Mesenchymal stem cell (in vitro differentiated cells and primary cell): ENCODE measurements around the gene CLNK. TPM values are rescaled to one million over a fixed set of nuclear protein-coding genes. Genes with fewer than 3 reads are reported as not detected.
A peak's percentile ranks its signal among the peaks of the same experiment; 100 is the strongest.

Experiments used
- DNase-seq: peaks from one replicate; pipeline ENCODE4 v3.0.0-alpha.2; 2013
- H2AFZ ChIP-seq: one replicate; pipeline ENCODE4 v1.6.1; 2013; ENCODE audit warnings: low read depth, mild to moderate bottlenecking, control low read depth, inconsistent platforms, low read length, moderate library complexity
- H2AK5ac ChIP-seq: 2 replicates; pipeline ENCODE4 v1.6.1; 2013; ENCODE audit warnings: low read length, moderate library complexity, mild to moderate bottlenecking, inconsistent platforms; ENCODE audit not compliant: severe bottlenecking
- H2BK120ac ChIP-seq: one replicate; pipeline ENCODE4 v1.6.1; 2013; ENCODE audit warnings: low read depth, mild to moderate bottlenecking, inconsistent platforms, low read length, moderate library complexity
- H2BK12ac ChIP-seq, 2 experiments: one replicate each; pipeline ENCODE4 v1.6.1; 2013; ENCODE audit warnings: inconsistent platforms in 2 of 2, low read length in 2 of 2, mild to moderate bottlenecking in 2 of 2, moderate library complexity in 2 of 2, control low read depth in 1 of 2
- H2BK15ac ChIP-seq: one replicate; pipeline ENCODE4 v1.6.1; 2013; ENCODE audit warnings: mild to moderate bottlenecking, low read depth, inconsistent platforms; ENCODE audit not compliant: poor library complexity, severe bottlenecking
- H2BK5ac ChIP-seq: 2 replicates; pipeline ENCODE4 v1.6.1; 2013; ENCODE audit warnings: low read depth, mild to moderate bottlenecking, low read length, control low read depth, inconsistent platforms; ENCODE audit not compliant: poor library complexity, severe bottlenecking
- H3K14ac ChIP-seq, 2 experiments: one replicate each; pipeline ENCODE4 v1.6.1; 2013; ENCODE audit warnings: inconsistent platforms in 2 of 2, low read length in 2 of 2, control low read depth in 1 of 2, mild to moderate bottlenecking in 1 of 2, moderate library complexity in 1 of 2
- H3K18ac ChIP-seq, 2 experiments: one replicate each; pipeline ENCODE4 v1.6.1; 2013; ENCODE audit warnings: inconsistent platforms in 2 of 2, low read length in 2 of 2, control low read depth in 1 of 2, low read depth in 1 of 2, mild to moderate bottlenecking in 1 of 2
- H3K23ac ChIP-seq, 2 experiments: one replicate each; pipeline ENCODE4 v1.6.1; 2013; ENCODE audit warnings: inconsistent platforms in 2 of 2, low read length in 2 of 2, mild to moderate bottlenecking in 2 of 2, moderate library complexity in 2 of 2, control low read depth in 1 of 2
- H3K27ac ChIP-seq: 2 replicates; pipeline ENCODE4 v1.5.1; 2013; ENCODE audit warnings: mild to moderate bottlenecking, moderate library complexity, low read length, control low read depth, inconsistent platforms; ENCODE audit not compliant: poor library complexity, severe bottlenecking
- H3K27me3 ChIP-seq, 2 experiments: 2 replicates each; pipeline versions ENCODE4 v1.6.1 to v1.7.0; 2013; ENCODE audit warnings: low read length in 2 of 2, mild to moderate bottlenecking in 2 of 2, moderate library complexity in 2 of 2, control low read depth in 1 of 2, inconsistent platforms in 1 of 2; ENCODE audit not compliant: control insufficient read depth in 1 of 2, insufficient read depth in 1 of 2
- H3K36me3 ChIP-seq, 2 experiments: 2 replicates each; pipeline versions ENCODE4 v1.6.1 to v1.7.0; 2013; ENCODE audit warnings: low read length in 2 of 2, control low read depth in 1 of 2, inconsistent platforms in 1 of 2, low read depth in 1 of 2, mild to moderate bottlenecking in 1 of 2; ENCODE audit not compliant: insufficient read depth in 2 of 2, control insufficient read depth in 1 of 2
- H3K4ac ChIP-seq, 2 experiments: one replicate each; pipeline ENCODE4 v1.6.1; 2013; ENCODE audit warnings: inconsistent platforms in 2 of 2, low read length in 2 of 2, mild to moderate bottlenecking in 2 of 2, moderate library complexity in 2 of 2, control low read depth in 1 of 2, low read depth in 1 of 2
- H3K4me1 ChIP-seq: 2 replicates; pipeline ENCODE4 v1.6.1; 2013; ENCODE audit warnings: low read depth, low read length, control low read depth; ENCODE audit not compliant: control insufficient read depth, insufficient read depth
- H3K4me2 ChIP-seq: 2 replicates; pipeline ENCODE4 v1.6.1; 2013; ENCODE audit warnings: low read length, mild to moderate bottlenecking, inconsistent platforms; ENCODE audit not compliant: poor library complexity, severe bottlenecking
- H3K4me3 ChIP-seq, 2 experiments: 2 replicates each; pipeline versions ENCODE4 v1.5.1 to v1.7.0; 2013; ENCODE audit warnings: low read length in 2 of 2, mild to moderate bottlenecking in 2 of 2, control low read depth in 1 of 2, low read depth in 1 of 2; ENCODE audit not compliant: insufficient read depth in 1 of 2
- H3K79me1 ChIP-seq: replicated peaks from 2 replicates; pipeline ENCODE4 v1.6.1; 2013; ENCODE audit warnings: mild to moderate bottlenecking, control low read depth, low read length, inconsistent platforms; ENCODE audit not compliant: poor library complexity, severe bottlenecking
- H3K9ac ChIP-seq: 2 replicates; pipeline ENCODE4 v1.7.0; 2013; ENCODE audit warnings: mild to moderate bottlenecking, low read length, moderate library complexity
- H3K9me3 ChIP-seq: 2 replicates; pipeline ENCODE4 v1.7.0; 2013; ENCODE audit warnings: mild to moderate bottlenecking, low read length; ENCODE audit not compliant: control insufficient read depth
- H4K8ac ChIP-seq: one replicate; pipeline ENCODE4 v1.6.1; 2013; ENCODE audit warnings: inconsistent platforms, mild to moderate bottlenecking, low read length, moderate library complexity
- H4K91ac ChIP-seq: one replicate; pipeline ENCODE4 v1.6.1; 2013; ENCODE audit warnings: mild to moderate bottlenecking, low read length, inconsistent platforms
- whole genome bisulfite sequencing: methylation state at CpG from one replicate; pipeline ENCODE4 v1.1.7; 2013; ENCODE audit warnings: mixed read lengths; 5-methylcytosine and 5-hydroxymethylcytosine counted together
- polyA plus RNA-seq, 2 experiments: library from polyadenylated mRNA; stranded (reverse); fragments of 200-250 nt; gene quantifications; one replicate each; pipeline ENCODE4 v1.2.3, GENCODE V29; 2013

Gene CLNK, protein sequence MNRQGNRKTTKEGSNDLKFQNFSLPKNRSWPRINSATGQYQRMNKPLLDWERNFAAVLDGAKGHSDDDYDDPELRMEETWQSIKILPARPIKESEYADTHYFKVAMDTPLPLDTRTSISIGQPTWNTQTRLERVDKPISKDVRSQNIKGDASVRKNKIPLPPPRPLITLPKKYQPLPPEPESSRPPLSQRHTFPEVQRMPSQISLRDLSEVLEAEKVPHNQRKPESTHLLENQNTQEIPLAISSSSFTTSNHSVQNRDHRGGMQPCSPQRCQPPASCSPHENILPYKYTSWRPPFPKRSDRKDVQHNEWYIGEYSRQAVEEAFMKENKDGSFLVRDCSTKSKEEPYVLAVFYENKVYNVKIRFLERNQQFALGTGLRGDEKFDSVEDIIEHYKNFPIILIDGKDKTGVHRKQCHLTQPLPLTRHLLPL
- not detected for polyA plus RNA-seq (2013, experiment 1 of 2)
- polyA plus RNA-seq (2013, experiment 2 of 2) = not detected

DNA sequence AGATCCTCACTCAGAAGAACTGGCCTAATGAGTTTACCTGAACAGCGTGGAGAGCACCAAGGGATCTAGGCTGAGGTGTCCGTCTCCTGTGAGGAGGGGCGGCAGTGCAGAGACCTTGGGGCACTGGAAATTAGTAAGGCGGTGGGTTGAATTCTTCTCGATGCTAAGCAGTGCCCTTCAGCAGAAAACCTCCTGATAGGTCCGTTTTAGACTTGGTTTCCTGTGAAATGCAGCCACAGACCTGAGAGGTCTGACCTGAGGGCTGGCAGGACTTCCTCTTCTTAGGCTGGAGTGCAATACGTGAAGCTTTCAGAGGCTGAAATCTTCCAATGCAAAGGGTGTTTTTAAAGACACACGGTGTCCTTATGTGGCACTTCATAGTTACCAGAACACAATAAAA, at the start of gene CLNK:
TSS of gene CLNK (minus strand) at position 138 of the 400 bp plus-strand sequence. CDS start 16,899 bp downstream, outside the sequence.
- H4K91ac ChIP-seq = no peak within 1 kb of the TSS
- no peak within 1 kb of the TSS for H3K27ac ChIP-seq
- peak within 1 kb of the TSS in 1 of 2 experiments; percentile 15 for H3K14ac ChIP-seq
- WGBS = 94% methylated on average over 8 of the region's 8 CpGs
- no peak within 1 kb of the TSS for H3K4ac ChIP-seq
- H3K4me3 ChIP-seq = no peak within 1 kb of the TSS
- no peaks in the 10 kb centered on the region for H3K79me1 ChIP-seq
- no peak within 1 kb of the TSS for H2BK120ac ChIP-seq
- H3K4me1 ChIP-seq = no peaks in the 10 kb centered on the region
- H2BK15ac ChIP-seq = no peak within 1 kb of the TSS
- H3K4me2 ChIP-seq = no peak within 1 kb of the TSS
- no peak within 1 kb of the TSS for H2AFZ ChIP-seq
- DNase-seq = no peak
- no peak within 1 kb of the TSS for H3K9ac ChIP-seq
- H2BK5ac ChIP-seq = no peak within 1 kb of the TSS
- no peaks in the 10 kb centered on the region for H3K27me3 ChIP-seq
- no peaks in the 10 kb centered on the region for H3K36me3 ChIP-seq
- no peak within 1 kb of the TSS for H4K8ac ChIP-seq
- no peaks in the 10 kb centered on the region for H3K9me3 ChIP-seq
- H2BK12ac ChIP-seq = no peak within 1 kb of the TSS
- H3K18ac ChIP-seq = no peak within 1 kb of the TSS
- H3K23ac ChIP-seq = no peak within 1 kb of the TSS
- H2AK5ac ChIP-seq = no peak within 1 kb of the TSS

DNA sequence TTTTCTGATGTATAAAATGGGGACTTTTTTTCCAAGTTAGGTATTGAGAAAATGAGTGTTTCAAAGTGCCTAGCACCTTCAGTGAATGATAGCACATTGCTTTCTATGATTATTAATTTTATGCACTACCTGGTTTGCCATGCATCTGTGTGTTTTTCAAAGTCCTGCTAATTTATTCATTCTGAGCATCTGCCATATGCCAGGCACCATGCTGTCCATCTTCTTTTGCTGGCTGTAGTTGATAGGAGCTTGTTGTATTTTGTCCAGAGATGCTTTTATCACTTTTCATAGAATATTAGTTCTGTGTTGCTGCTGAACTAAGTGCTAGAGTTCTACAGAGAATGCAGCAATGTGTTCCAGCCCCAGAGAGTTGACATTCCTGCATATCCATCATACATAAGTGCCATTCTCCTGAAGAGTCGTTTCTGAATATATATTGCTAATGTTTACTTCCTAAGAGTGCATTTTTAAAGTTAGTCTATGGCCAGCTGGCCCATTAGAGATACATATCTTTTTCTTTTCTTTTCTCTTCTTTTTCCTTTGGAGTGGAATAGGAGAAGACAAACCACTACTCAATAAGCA, 49.0 kb upstream of the CLNK start:
- no peaks in the 10 kb centered on the region for H3K27me3 ChIP-seq
- H2BK120ac ChIP-seq = no peak overlapping the region
- H3K4me2 ChIP-seq = no peak overlapping the region
- H3K23ac ChIP-seq = no peak overlapping the region
- H4K8ac ChIP-seq = no peak overlapping the region
- H3K4me3 ChIP-seq = no peak overlapping the region
- no peak overlapping the region for H3K4ac ChIP-seq
- no peak overlapping the region for H3K9ac ChIP-seq
- no peaks in the 10 kb centered on the region for H3K79me1 ChIP-seq
- no peak for DNase-seq
- H3K27ac ChIP-seq = no peak overlapping the region
- H2BK12ac ChIP-seq = no peak overlapping the region
- H2AFZ ChIP-seq = no peak overlapping the region
- H2BK5ac ChIP-seq = no peak overlapping the region
- no peak overlapping the region for H2AK5ac ChIP-seq
- H3K18ac ChIP-seq = no peak overlapping the region
- H3K14ac ChIP-seq = no peak overlapping the region
- no peak overlapping the region for H2BK15ac ChIP-seq
- no peaks in the 10 kb centered on the region for H3K36me3 ChIP-seq
- H4K91ac ChIP-seq = no peak overlapping the region
- no peaks in the 10 kb centered on the region for H3K9me3 ChIP-seq
- peaks cover 4% of the 10 kb centered on the region for H3K4me1 ChIP-seq
- no CpG with 5 or more reads among the region's 1 CpG for WGBS

DNA sequence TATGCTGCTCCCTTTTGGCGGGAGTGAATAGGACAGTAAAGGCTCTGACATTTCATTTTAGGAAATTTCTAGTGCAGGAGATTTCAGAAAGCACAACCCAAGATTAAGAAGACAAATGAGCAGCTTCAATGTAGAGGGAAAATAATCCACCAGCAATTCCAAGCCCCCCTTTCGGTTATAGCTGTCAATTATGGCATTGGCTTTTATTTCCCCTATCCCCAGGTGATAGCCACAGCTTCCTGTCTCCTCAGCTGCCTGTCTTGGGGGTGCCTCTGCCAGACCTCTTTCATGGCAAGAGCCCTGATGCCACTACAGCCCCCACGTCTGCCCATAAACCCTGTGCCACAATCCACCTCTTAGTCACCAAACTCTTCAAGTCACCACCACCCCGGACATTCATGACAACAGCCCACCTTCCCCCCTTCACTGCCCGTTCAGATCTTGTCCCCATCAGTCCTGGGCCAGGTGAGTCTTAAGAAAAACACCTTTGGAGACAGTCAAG, 48.4 kb upstream of the CLNK start:
- Histone ChIP-seq H2BK120ac (no peak overlapping the region), H3K18ac (no peak overlapping the region), H2BK15ac (no peak overlapping the region), H2AK5ac (peak overlapping the region; percentile 59), H3K4me3 (no peak overlapping the region), H3K23ac (no peak overlapping the region), H3K36me3 (no peaks in the 10 kb centered on the region), H3K4me2 (no peak overlapping the region), H3K27ac (no peak overlapping the region), H3K14ac (no peak overlapping the region), H3K4me1 (peaks cover 4% of the 10 kb centered on the region), H4K8ac (no peak overlapping the region), H2BK5ac (no peak overlapping the region), H3K4ac (no peak overlapping the region), H3K9me3 (no peaks in the 10 kb centered on the region), H2BK12ac (no peak overlapping the region), H3K79me1 (no peaks in the 10 kb centered on the region), H4K91ac (no peak overlapping the region), H2AFZ (no peak overlapping the region), H3K27me3 (no peaks in the 10 kb centered on the region), H3K9ac (no peak overlapping the region)
- WGBS = 86% methylated on average over 5 of the region's 5 CpGs
- no peak for DNase-seq

DNA sequence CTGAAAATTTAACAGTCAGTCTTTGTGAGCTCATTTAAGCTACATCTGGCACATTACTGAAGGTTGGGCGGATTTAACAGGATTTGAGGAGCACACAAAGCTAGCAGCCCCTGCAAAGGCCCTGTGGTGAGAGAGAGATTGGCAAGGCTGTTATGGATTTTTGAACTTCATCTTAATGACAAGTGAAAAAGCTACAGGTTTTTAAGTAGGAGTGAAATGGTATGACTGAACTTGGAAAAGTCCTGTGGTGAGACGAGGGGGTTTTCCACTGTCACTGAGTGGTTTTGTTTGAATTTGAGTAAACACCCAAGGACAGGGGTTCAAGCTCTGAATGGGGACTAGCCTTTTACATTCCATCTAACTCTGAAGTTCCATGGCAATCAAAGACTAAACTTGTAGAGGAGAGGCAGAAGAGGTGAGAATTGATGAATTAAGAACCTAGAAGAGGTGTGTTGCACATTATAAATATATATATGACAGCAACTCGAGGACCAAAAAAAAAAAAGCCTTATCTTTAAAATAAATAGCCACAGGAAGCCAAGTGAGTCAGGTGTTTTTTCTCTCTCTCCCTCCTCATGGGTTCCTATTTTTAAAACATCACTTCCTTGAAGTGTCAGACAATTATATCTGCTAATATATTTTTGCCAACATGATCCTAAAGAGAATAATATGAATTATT, 47.8 kb upstream of the CLNK start:
- 75% methylated on average over 2 of the region's 3 CpGs for WGBS
- H3K79me1 ChIP-seq = no peaks in the 10 kb centered on the region

More for the DNA sequence above, 47.8 kb upstream of the CLNK start:
- Histone ChIP-seq H2AFZ (no peak overlapping the region), H3K9me3 (no peaks in the 10 kb centered on the region), H4K91ac (no peak overlapping the region), H3K23ac (no peak overlapping the region), H2BK5ac (no peak overlapping the region), H2BK120ac (no peak overlapping the region), H2BK15ac (no peak overlapping the region), H3K4me3 (no peak overlapping the region), H3K4ac (no peak overlapping the region), H2BK12ac (no peak overlapping the region), H4K8ac (no peak overlapping the region), H3K14ac (no peak overlapping the region), H3K4me1 (peaks cover 4% of the 10 kb centered on the region), H3K9ac (no peak overlapping the region), H3K4me2 (no peak overlapping the region), H2AK5ac (peak overlapping the region; percentile 77), H3K36me3 (no peaks in the 10 kb centered on the region), H3K27ac (no peak overlapping the region), H3K27me3 (no peaks in the 10 kb centered on the region), H3K18ac (no peak overlapping the region)
- DNase-seq = no peak
